ENCODE results near the gene EXOC6. TPM values are rescaled to one million over a fixed set of nuclear protein-coding genes. Genes with fewer than 3 reads are reported as not detected.

The EXOC6 gene
- total and polyA plus RNA-seq, 10 of the 15 experiments (the other 5 are each of a cell fraction or from before 2014, with no cell fraction given): 7.6 to 53.8 (median 13.3) TPM

GRCh38 chr10:93065675-93066543 is 217.6 kb downstream of the EXOC6 start (continued):
- TF ChIP-seq POLR2AphosphoS2 (IDR thresholded peaks at IDR 0.05; ENCODE audit: low read depth, low read length): no peak

- Histone ChIP-seq H3K79me2 (ENCODE audit: control insufficient read depth, insufficient read depth, low read length) (no peaks in the 10 kb centered on the region), H3K27me3 (replicated peaks in 1 of 2; ENCODE audit: control insufficient read depth in 2 of 2, insufficient read depth in 2 of 2, low read length in 1 of 2) (peaks cover 8 to 35% of the 10 kb centered on the region in 2 experiments), H3K9ac (ENCODE audit: control insufficient read depth, insufficient read depth, low read length) (no peak overlapping the region), H3K4me1 (ENCODE audit: control insufficient read depth, insufficient read depth, low read length) (no peaks in the 10 kb centered on the region), H3K4me3 (no peak overlapping the region), H3K36me3 (ENCODE audit: control insufficient read depth in 2 of 2, insufficient read depth in 2 of 2, low read length in 1 of 2) (no peaks in the 10 kb centered on the region), H4K20me1 (ENCODE audit: control insufficient read depth, insufficient read depth) (no peaks in the 10 kb centered on the region), H3K9me3 (replicated peaks; ENCODE audit: control insufficient read depth, insufficient read depth, low read length) (no peaks in the 10 kb centered on the region), H3K4me2 (ENCODE audit: control insufficient read depth, insufficient read depth) (no peak overlapping the region), H3K27ac (ENCODE audit: control insufficient read depth, insufficient read depth) (no peak overlapping the region), H2AFZ (ENCODE audit: control insufficient read depth, low read depth, low read length) (no peak overlapping the region)
- RAD21 ChIA-PET (ENCODE audit: unreplicated experiment): no interaction called here
- WGBS (ENCODE audit: insufficient coverage, insufficient replicate concordance, low lambda C conversion rate, missing lambda C conversion rate): 22% methylated on average over 11 of the region's 11 CpGs
- FAIRE-seq (no peak), DNase-seq (ENCODE audit: low read depth, low spot score) (no peak), ATAC-seq (no peak)
- CTCF ChIA-PET: no interaction called here
- no TSS peak for BruUV-seq (replicated peaks)
- POLR2A ChIA-PET: no interaction called here
- SMC1A ChIA-PET (ENCODE audit: uncharacterized antibody, unreplicated experiment): no interaction called here
- in situ Hi-C loops (cut with MboI) (no loop called here), intact Hi-C loops (cut with micrococcal nuclease; ENCODE audit: unreplicated experiment) (no loop called here)
- TF ChIP-seq IRF3 (IDR thresholded peaks at IDR 0.05): no peak
Measured at GRCh38 chr10:93066544-93066913, 218.2 kb downstream of the EXOC6 start.
